ENCODE data around the gene IL21R. TPM values are rescaled to one million over a fixed set of nuclear protein-coding genes. Genes with fewer than 3 reads are reported as not detected.

IL21R gene
- total RNA-seq, 1 donor from 2014 or later: 0.05 TPM

DNA sequence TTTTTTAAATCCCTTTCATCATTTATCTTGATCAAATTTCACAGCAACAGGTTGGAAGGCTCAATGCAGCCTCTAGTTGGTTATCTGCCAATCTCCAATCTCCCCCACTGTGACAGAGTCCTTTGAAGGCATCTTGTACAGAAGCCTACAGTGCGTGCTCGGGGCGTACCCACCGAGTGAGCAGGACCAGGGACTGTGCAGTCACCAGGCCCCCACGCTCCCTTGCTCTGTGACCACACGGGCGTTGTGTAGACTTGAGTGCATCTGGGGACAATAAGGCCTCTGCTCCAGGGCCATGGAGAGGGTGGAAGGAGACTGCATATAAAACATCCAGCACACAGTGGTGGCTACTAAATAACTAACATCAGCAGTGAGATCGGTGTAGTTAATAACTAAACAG lies 84.4 kb downstream of the IL21R start:
- Histone ChIP-seq H3K4me3 (no peak overlapping the region), H3K9me3 (replicated peaks) (no peaks in the 10 kb centered on the region), H3K4me1 (no peaks in the 10 kb centered on the region), H3K27me3 (ENCODE audit: low read depth) (no peaks in the 10 kb centered on the region), H3K36me3 (peaks cover 100% of the 10 kb centered on the region), H3K27ac (replicated peaks) (no peak overlapping the region)
- no peak for TF ChIP-seq CTCF (IDR thresholded peaks at IDR 0.05; ENCODE audit: borderline replicate concordance)
- intact Hi-C loops (cut with micrococcal nuclease): no loop called here
- no peak for DNase-seq

DNA sequence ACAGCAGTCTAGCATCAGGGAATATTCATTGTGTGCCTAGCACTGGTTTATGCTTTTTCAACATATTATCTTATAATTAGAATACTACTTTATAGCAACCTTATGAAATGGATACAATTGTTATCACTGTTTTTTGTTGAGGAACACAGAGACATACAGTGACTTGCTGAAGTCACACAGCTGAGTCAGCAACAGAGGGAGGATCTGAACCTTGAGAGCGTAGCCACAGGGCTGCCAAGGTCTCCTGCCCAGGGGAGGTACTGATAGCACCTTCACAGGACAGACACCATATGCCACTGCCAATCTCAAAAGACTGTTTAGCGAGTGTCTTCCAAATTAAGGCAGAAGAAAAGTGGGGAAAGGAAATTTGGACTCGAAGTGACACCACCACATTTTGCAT lies 84.8 kb downstream of the IL21R start:
- H3K4me1 ChIP-seq: no peaks in the 10 kb centered on the region
- H3K36me3 ChIP-seq: peaks cover 100% of the 10 kb centered on the region
- DNase-seq: no peak
- H3K27me3 ChIP-seq (ENCODE audit: low read depth): no peaks in the 10 kb centered on the region
- no peak overlapping the region for H3K4me3 ChIP-seq
- intact Hi-C loops (cut with micrococcal nuclease): no loop called here
- H3K9me3 ChIP-seq (replicated peaks): no peaks in the 10 kb centered on the region
- H3K27ac ChIP-seq (replicated peaks): no peak overlapping the region
- TF ChIP-seq CTCF (IDR thresholded peaks at IDR 0.05; ENCODE audit: borderline replicate concordance): no peak

DNA sequence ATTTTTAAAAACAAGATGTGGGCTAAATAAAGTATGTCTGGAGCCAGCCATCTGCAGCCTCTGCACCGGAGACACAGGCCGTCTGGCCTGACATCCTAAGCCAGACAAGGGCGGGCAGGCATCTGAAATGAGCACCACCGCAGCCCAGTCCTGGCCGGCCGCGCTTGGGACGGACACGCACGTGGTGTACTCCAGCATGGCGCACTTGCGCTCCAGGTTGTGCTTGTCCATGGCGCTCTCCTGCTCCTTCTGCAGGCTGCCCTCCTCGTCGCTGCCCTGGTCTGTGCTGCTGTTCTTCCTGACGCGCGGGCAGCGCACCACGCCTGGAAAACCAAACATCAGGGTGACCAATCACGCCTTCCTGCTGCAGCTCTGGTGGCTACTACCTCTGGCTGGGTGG lies 87.4 kb downstream of the IL21R start:
- intact Hi-C loops (cut with micrococcal nuclease): no loop called here
- H3K4me1 ChIP-seq: peaks cover 16% of the 10 kb centered on the region
- H3K4me3 ChIP-seq: no peak overlapping the region
- H3K27ac ChIP-seq (replicated peaks): no peak overlapping the region
- peaks cover 100% of the 10 kb centered on the region for H3K36me3 ChIP-seq
- H3K27me3 ChIP-seq (ENCODE audit: low read depth): no peaks in the 10 kb centered on the region
- DNase-seq: no peak
- no peaks in the 10 kb centered on the region for H3K9me3 ChIP-seq (replicated peaks)
- no peak for TF ChIP-seq CTCF (IDR thresholded peaks at IDR 0.05; ENCODE audit: borderline replicate concordance)

- TF ChIP-seq CTCF (IDR thresholded peaks at IDR 0.05; ENCODE audit: borderline replicate concordance): no peak
- H3K27ac ChIP-seq (replicated peaks): no peak overlapping the region
- peaks cover 100% of the 10 kb centered on the region for H3K36me3 ChIP-seq
- no peaks in the 10 kb centered on the region for H3K9me3 ChIP-seq (replicated peaks)
- peaks cover 16% of the 10 kb centered on the region for H3K4me1 ChIP-seq
- H3K4me3 ChIP-seq: no peak overlapping the region
- no peak for DNase-seq
- no peaks in the 10 kb centered on the region for H3K27me3 ChIP-seq (ENCODE audit: low read depth)
- intact Hi-C loops (cut with micrococcal nuclease): no loop called here
These were observed 87.9 kb downstream of the IL21R start for GRCh38 chr16:27489906-27490305.

DNA sequence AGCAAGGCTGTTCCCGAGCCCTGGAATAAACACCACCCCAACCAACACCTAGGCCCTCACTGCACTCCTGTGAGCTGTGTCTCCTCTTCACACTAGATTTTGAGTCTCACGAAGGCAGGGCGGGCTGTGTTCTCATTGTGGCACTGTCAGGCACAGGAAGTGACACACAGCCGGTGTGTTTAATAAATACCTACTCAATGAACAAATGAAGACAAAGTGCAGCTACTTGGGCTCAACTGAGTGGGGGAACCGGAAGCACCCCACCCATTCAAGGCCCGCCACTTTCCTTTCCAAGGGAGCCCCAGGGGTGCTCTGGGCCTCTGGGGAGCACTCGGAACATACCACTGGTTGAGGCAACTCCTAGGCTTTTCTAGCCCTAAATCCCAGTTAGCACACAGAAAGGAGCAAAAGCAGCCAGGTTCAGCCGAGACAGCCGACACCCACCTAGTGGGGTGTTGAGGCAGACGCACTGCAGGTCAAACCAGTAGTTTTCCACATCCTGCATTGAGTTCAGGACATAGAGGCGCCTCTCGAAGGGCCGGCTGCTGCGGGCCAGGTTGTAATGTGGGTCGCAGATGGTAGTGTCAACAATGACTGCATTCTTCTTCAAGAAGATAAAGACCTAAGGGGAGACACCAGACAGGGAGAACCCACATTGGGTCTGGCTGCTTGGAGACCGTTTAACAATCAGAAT lies 90.1 kb downstream of the IL21R start:
- peak overlapping the region; percentile 81 for H3K27ac ChIP-seq (replicated peaks)
- DNase-seq: no peak
- peaks cover 100% of the 10 kb centered on the region for H3K36me3 ChIP-seq
- H3K4me1 ChIP-seq: peaks cover 16% of the 10 kb centered on the region
- no peak overlapping the region for H3K4me3 ChIP-seq
- H3K9me3 ChIP-seq (replicated peaks): no peaks in the 10 kb centered on the region
- intact Hi-C loops (cut with micrococcal nuclease): no loop called here
- TF ChIP-seq CTCF (IDR thresholded peaks at IDR 0.05; ENCODE audit: borderline replicate concordance): no peak
- no peaks in the 10 kb centered on the region for H3K27me3 ChIP-seq (ENCODE audit: low read depth)
